Tibial artery (tissue), 4 donors: ENCODE results near the gene CKLF.
"Not testable (repeated sequence)": the region's sequence is repeated elsewhere in the genome, so short reads cannot be mapped to it uniquely, and the experiment has no call there.

ENCODE experiments used
- DNase-seq, 2 donors: peaks; one replicate each; pipeline ENCODE4 v3.0.0-alpha.2; 2019
- H3K27ac ChIP-seq, 2 donors: fragments of 200-600 bp; sonication (generic) in 1 of 2; 1 replicate in 1 of 2; 2 replicates in 1 of 2; pipeline ENCODE4 v1.5.1; 2018 to 2019; ENCODE audit warnings: mild to moderate bottlenecking in 1 of 2
- H3K27me3 ChIP-seq, 2 donors: fragments of 200-600 bp; sonication (generic) in 1 of 2; one replicate each; pipeline versions ENCODE4 v1.5.1 to v1.6.0; 2016 to 2019
- H3K36me3 ChIP-seq, 3 donors: fragments of 200-600 bp; sonication (generic) in 2 of 3; one replicate each; pipeline ENCODE4 v1.5.1; 2016 to 2019; ENCODE audit warnings: mild to moderate bottlenecking in 2 of 3
- H3K4me1 ChIP-seq, 4 donors: fragments of 200-600 bp; sonication (generic) in 2 of 4; 1 replicate in 3 of 4; 2 replicates in 1 of 4; pipeline ENCODE4 v1.5.1; 2016 to 2019
- H3K4me3 ChIP-seq, 2 donors: fragments of 200-600 bp; sonication (generic) in 1 of 2; 1 replicate in 1 of 2; 2 replicates in 1 of 2; pipeline ENCODE4 v1.5.1; 2018 to 2019; ENCODE audit warnings: mild to moderate bottlenecking in 2 of 2
- H3K9me3 ChIP-seq, 3 donors: fragments of 200-600 bp; sonication (generic) in 1 of 3; one replicate each; pipeline ENCODE4 v1.5.1; 2016 to 2019
- intact Hi-C: fragments of 100-400 bp; cut with DNase I; formaldehyde crosslinking; loops from one replicate; pipeline ENCODE4 v1.15.0; 2023; ENCODE audit warnings: low total_unique reads
- TF ChIP-seq, protein P1 (sequence below), 2 experiments: fragments of 200-600 bp in 1 of 2; fragments of 450-650 bp in 1 of 2; IDR thresholded peaks; one replicate each; pipeline ENCODE4 v1.5.1; 2017 to 2019; ENCODE audit warnings: antibody characterized with exemption in 2 of 2, mild to moderate bottlenecking in 1 of 2, moderate library complexity in 1 of 2

CKLF gene

DNA sequence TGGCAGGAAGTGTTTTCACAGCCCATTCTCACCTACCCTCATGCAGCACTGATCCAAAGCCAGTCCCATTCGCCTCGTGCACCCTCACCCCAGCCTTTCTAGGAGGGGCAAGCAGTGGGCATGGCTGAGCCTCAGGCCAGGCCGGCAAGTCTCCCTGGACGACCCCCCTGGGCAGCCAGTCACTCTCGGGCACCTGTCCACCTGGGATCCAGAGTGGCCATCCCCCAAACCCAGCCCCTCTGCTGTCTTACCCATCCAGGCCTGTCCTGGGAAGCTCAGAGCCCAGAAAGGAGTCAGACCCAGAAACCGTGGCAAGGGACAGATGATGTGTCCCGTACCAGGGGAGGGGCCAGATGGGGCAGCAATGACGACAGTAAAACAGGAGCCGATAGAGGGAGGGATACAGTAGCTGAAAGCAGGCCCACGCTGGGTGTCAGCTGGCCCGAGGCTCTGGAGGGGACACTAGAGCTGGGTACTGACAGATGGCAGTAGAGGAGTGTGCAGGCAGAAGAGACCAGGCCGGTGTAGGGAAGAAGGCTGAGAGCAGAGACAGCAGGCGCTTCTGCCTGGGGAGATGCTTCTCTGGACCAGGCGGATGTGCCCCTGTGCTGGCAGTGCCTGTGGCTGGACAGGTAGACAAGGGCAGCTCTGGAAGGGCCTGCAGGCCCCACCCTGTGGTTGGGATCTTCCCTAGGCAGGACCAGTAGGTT is 57.9 kb downstream of the CKLF start:
- TF ChIP-seq, protein P1, sequence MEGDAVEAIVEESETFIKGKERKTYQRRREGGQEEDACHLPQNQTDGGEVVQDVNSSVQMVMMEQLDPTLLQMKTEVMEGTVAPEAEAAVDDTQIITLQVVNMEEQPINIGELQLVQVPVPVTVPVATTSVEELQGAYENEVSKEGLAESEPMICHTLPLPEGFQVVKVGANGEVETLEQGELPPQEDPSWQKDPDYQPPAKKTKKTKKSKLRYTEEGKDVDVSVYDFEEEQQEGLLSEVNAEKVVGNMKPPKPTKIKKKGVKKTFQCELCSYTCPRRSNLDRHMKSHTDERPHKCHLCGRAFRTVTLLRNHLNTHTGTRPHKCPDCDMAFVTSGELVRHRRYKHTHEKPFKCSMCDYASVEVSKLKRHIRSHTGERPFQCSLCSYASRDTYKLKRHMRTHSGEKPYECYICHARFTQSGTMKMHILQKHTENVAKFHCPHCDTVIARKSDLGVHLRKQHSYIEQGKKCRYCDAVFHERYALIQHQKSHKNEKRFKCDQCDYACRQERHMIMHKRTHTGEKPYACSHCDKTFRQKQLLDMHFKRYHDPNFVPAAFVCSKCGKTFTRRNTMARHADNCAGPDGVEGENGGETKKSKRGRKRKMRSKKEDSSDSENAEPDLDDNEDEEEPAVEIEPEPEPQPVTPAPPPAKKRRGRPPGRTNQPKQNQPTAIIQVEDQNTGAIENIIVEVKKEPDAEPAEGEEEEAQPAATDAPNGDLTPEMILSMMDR (IDR thresholded peaks at IDR 0.05): no peak
- Histone ChIP-seq H3K4me1 (peaks cover 0 to 24% (median 15%) of the 10 kb centered on the region in 4 donors), H3K27ac (no peak overlapping the region), H3K4me3 (no peak overlapping the region), H3K27me3 (peaks cover 0 to 4% of the 10 kb centered on the region in 2 donors), H3K9me3 (no peaks in the 10 kb centered on the region), H3K36me3 (peaks cover 0 to 54% (median 29%) of the 10 kb centered on the region in 3 donors)
- intact Hi-C loops: loop anchor here (10.0 kb wide), 1 partner anchor 215 kb away; no protein-coding TSS in a partner anchor
- DNase-seq: no peak

DNA sequence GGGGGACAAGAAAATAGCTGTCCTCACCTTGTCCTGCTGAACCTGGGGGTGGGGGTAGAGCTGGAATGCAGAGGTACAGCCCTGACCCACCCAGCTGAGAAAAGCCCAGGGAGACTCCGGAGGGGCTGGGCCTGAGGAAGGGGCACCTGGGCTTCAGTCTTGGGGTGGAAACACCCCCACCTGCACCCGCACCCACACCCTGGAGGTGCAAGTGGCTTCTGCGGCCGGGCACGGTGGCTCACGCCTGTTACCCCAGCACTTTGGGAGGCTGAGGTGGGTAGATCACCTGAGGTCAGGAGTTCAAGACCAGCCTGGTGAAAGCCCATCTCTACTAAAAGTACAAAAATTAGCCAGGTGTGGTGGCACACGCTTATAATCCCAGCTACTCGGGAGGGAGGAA is 59.5 kb downstream of the CKLF start:
- Histone ChIP-seq H3K36me3 (peaks cover 0 to 58% (median 29%) of the 10 kb centered on the region in 3 donors), H3K4me1 (peaks cover 0 to 14% (median 10%) of the 10 kb centered on the region in 4 donors)

DNA sequence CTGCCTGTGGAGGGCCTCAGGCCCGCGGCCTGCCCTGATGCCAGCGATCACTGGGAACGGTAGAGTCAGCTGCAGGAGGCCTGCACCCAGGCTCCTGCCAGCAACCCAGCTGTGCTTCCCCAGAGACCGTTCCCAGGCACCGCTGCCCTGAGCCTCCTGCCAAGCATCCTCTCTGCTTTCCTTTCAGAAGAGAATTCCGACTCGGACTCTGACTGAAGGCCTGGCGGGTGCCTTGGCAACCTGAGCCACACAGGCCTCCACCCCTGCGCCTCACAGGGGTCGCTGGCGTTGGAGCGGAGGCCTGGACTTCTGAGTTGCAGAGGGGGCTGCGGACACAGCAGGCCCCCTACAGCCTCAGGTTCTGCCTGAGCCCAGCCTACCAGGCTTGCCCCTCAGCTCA is 60.0 kb downstream of the CKLF start:
- no peak overlapping the region for H3K4me3 ChIP-seq

More for the DNA sequence above, 59.5 kb downstream of the CKLF start:
- not testable (repeated sequence) for DNase-seq, H3K9me3 ChIP-seq, H3K4me3 ChIP-seq, H3K27me3 ChIP-seq, H3K27ac ChIP-seq
- intact Hi-C loops: loop anchor here (10.0 kb wide), 1 partner anchor 213 kb away; no protein-coding TSS in a partner anchor

DNA sequence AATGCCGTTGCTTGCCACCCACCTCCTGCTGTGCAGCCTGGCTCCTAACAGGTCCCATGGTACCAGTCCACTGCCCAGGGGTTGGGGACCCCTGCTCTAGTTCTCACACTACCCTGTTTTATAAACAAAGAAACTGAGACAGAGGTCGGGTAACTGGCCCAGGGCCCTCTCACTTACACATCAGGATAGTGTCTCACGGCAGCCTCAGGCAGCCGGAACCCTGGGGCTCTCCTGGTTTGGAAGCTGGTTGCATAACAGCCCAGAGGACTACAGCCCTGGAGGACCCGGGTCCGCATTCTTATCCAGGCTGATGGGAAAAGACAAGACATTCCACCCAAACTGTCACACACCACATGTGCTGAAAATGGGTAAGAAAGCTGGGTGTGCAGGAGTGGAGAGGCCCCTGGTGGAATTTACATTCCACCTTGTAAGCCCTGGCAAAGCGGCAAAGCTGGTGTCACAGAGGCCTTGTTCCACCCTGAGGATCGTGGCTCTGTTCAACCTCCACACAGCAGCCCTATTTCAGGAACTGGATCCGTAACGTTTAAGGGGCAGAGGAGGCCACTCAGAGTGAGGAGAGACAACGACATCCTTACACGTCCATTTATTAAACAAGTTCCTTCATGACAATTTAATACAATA is 61.9 kb downstream of the CKLF start:
- peaks cover 0 to 16% (median 10%) of the 10 kb centered on the region in 4 donors for H3K4me1 ChIP-seq
- intact Hi-C loops: loop anchor here (10.0 kb wide), 1 partner anchor 211 kb away; no protein-coding TSS in a partner anchor
- no peaks in the 10 kb centered on the region for H3K9me3 ChIP-seq
- no peak for DNase-seq
- H3K4me3 ChIP-seq: no peak overlapping the region
- H3K27ac ChIP-seq: no peak overlapping the region
- no peaks in the 10 kb centered on the region for H3K27me3 ChIP-seq
- peaks cover 0 to 58% (median 28%) of the 10 kb centered on the region in 3 donors for H3K36me3 ChIP-seq
- TF ChIP-seq, protein P1 (IDR thresholded peaks at IDR 0.05): no peak

More for the DNA sequence above, 60.0 kb downstream of the CKLF start:
- Histone ChIP-seq H3K36me3 (peaks cover 0 to 58% (median 29%) of the 10 kb centered on the region in 3 donors), H3K4me1 (peaks cover 0 to 14% (median 10%) of the 10 kb centered on the region in 4 donors), H3K27me3 (no peaks in the 10 kb centered on the region), H3K27ac (no peak overlapping the region), H3K9me3 (no peaks in the 10 kb centered on the region)
- DNase-seq: no peak
- intact Hi-C loops: loop anchor here (10.0 kb wide), 1 partner anchor 212 kb away; no protein-coding TSS in a partner anchor
- TF ChIP-seq, protein P1 (IDR thresholded peaks at IDR 0.05): no peak
